Mesendoderm (in vitro differentiated cells): ENCODE measurements around the gene SULT1A2. TPM values are rescaled to one million over a fixed set of nuclear protein-coding genes. Genes with fewer than 3 reads are reported as not detected.
"Not testable (repeated sequence)": the region's sequence is repeated elsewhere in the genome, so short reads cannot be mapped to it uniquely, and the experiment has no call there.

Source experiments
- DNase-seq: peaks from one replicate; pipeline ENCODE4 v3.0.0; 2013
- H2AK5ac ChIP-seq: 2 replicates; pipeline ENCODE4 v1.6.1; 2013; ENCODE audit warnings: low read length, inconsistent platforms
- H2BK120ac ChIP-seq: 2 replicates; pipeline ENCODE4 v1.6.1; 2013; ENCODE audit warnings: low read depth, mild to moderate bottlenecking, low read length, moderate library complexity, mixed read lengths
- H2BK15ac ChIP-seq: replicated peaks from 2 replicates; pipeline ENCODE4 v1.6.1; 2013; ENCODE audit warnings: low read depth, mild to moderate bottlenecking, moderate library complexity
- H2BK5ac ChIP-seq: 2 replicates; pipeline ENCODE4 v1.6.1; 2013; ENCODE audit warnings: low read length, inconsistent platforms
- H3K18ac ChIP-seq: 2 replicates; pipeline ENCODE4 v1.6.1; 2013; ENCODE audit warnings: mild to moderate bottlenecking, low read length, mixed read lengths
- H3K23ac ChIP-seq: one replicate; pipeline ENCODE4 v1.6.1; 2013; ENCODE audit warnings: low read length
- H3K27ac ChIP-seq: 2 replicates; pipeline ENCODE4 v1.5.1; 2013; ENCODE audit warnings: low read depth, mild to moderate bottlenecking, inconsistent platforms, low read length, moderate library complexity
- H3K27me3 ChIP-seq: 2 replicates; pipeline ENCODE4 v1.6.1; 2013; ENCODE audit warnings: low read length, control low read depth, mild to moderate bottlenecking, inconsistent platforms; ENCODE audit not compliant: insufficient read depth, poor library complexity
- H3K36me3 ChIP-seq: 2 replicates; pipeline ENCODE4 v1.6.1; 2013; ENCODE audit warnings: low read length, inconsistent platforms; ENCODE audit not compliant: control insufficient read depth, insufficient read depth
- H3K4ac ChIP-seq: one replicate; pipeline ENCODE4 v1.6.1; 2013; ENCODE audit warnings: low read depth, mild to moderate bottlenecking, low read length, moderate library complexity
- H3K4me1 ChIP-seq: 2 replicates; pipeline ENCODE4 v1.6.1; 2013; ENCODE audit warnings: low read depth, low read length, inconsistent platforms; ENCODE audit not compliant: control insufficient read depth
- H3K4me2 ChIP-seq: 2 replicates; pipeline ENCODE4 v1.6.1; 2013; ENCODE audit warnings: low read length
- H3K4me3 ChIP-seq: 2 replicates; pipeline ENCODE4 v1.5.1; 2013; ENCODE audit warnings: mild to moderate bottlenecking, low read length
- H3K56ac ChIP-seq: one replicate; pipeline ENCODE4 v1.6.1; 2013; ENCODE audit warnings: low read length
- H3K79me1 ChIP-seq: 2 replicates; pipeline ENCODE4 v1.6.1; 2013; ENCODE audit warnings: low read length, inconsistent platforms
- H3K79me2 ChIP-seq: 2 replicates; pipeline ENCODE4 v1.6.1; 2013; ENCODE audit warnings: mild to moderate bottlenecking, low read length; ENCODE audit not compliant: control insufficient read depth, insufficient read depth
- H3K9ac ChIP-seq: 2 replicates; pipeline ENCODE4 v1.6.1; 2013; ENCODE audit warnings: low read length, inconsistent platforms
- H4K5ac ChIP-seq: one replicate; pipeline ENCODE4 v1.6.1; 2013; ENCODE audit warnings: low read length
- H4K8ac ChIP-seq: one replicate; pipeline ENCODE4 v1.6.1; 2013; ENCODE audit warnings: low read depth, mild to moderate bottlenecking, control low read depth, low read length, moderate library complexity
- WGBS: extraction: QIAGEN DNeasy Blood & Tissue Kit; methylation state at CpG from one replicate; pipeline ENCODE4 v1.1.7; 2013; ENCODE audit warnings: low lambda C conversion rate, missing lambda C conversion rate; ENCODE audit not compliant: insufficient coverage; ENCODE audit errors: extremely low coverage; 5-methylcytosine and 5-hydroxymethylcytosine counted together
- polyA plus RNA-seq, 2 experiments: library from polyadenylated mRNA; stranded (reverse); fragments of 200-250 nt; gene quantifications; one replicate each; pipeline ENCODE4 v1.2.3, GENCODE V29; 2013

The SULT1A2 gene
- 0.81 TPM for polyA plus RNA-seq (2013, experiment 1 of 2)
- 0.55 TPM for polyA plus RNA-seq (2013, experiment 2 of 2)

DNA sequence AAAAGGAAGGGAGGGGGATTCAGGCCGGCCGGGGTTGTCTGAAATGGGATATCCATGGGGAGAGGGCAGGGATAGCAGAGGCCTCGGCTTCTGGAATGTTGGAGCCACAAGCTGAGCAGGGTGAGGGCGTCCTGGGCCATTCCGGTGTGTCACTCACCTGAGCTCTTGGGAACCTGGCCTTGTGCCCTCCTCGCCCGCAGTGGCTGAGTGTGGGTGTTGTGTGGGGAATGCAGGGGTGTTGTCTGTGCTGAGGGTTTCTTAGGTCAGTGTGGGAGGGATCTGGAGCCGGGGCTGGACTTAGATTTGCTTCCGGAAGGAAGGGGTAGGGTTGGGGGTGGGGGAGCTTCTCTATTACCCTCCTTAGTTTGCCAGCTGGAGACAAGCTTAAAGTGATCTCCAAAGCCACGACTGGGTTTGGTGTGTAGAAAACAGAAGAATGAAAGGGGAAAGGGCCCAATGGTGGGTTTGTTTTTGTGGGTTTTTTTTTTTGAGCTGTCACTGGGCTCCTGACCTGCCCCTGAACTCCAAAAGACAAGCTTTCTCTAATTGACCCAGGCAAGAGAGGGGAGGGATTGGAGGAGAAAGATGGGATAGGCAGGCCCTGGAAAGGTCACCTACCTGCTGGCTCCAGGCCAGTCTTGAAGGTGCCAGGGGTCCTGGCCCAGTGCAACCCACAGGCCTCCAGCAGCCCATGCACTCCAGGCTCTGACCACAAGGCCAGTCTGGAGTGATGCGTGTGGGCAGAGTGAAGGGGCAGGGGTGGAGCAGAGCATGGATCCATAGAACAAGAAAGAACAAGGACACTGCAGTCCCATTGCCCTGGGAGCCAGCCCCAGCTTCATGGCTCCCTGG is at the start of gene SULT1A2:
SULT1A2 (minus strand) TSS at position 211 of the 852 bp plus-strand sequence. CDS start 1,120 bp downstream, outside the sequence.
- H2BK5ac ChIP-seq: no peak within 1 kb of the TSS
- H3K79me1 ChIP-seq: no peaks in the 10 kb centered on the region
- H2BK15ac ChIP-seq: no peak within 1 kb of the TSS
- H3K56ac ChIP-seq: peak within 1 kb of the TSS; percentile 86
- no peak within 1 kb of the TSS for H3K4me2 ChIP-seq
- H3K4me1 ChIP-seq: peaks cover 4% of the 10 kb centered on the region
- H3K36me3 ChIP-seq: no peaks in the 10 kb centered on the region
- peak within 1 kb of the TSS; percentile 31 for H3K9ac ChIP-seq
- peak; percentile 68 for DNase-seq
- H3K18ac ChIP-seq: peak within 1 kb of the TSS; percentile 53
- peak within 1 kb of the TSS; percentile 46 for H3K4ac ChIP-seq
- H4K5ac ChIP-seq: no peak within 1 kb of the TSS
- H3K79me2 ChIP-seq: no peaks in the 10 kb centered on the region
- no peak within 1 kb of the TSS for H3K4me3 ChIP-seq
- H2AK5ac ChIP-seq: no peak within 1 kb of the TSS
- H4K8ac ChIP-seq: no peak within 1 kb of the TSS
- no peaks in the 10 kb centered on the region for H3K27me3 ChIP-seq
- H2BK120ac ChIP-seq: no peak within 1 kb of the TSS
- WGBS: no CpG with 5 or more reads among the region's 11 CpGs
- no peak within 1 kb of the TSS for H3K27ac ChIP-seq
- H3K23ac ChIP-seq: peak within 1 kb of the TSS; percentile 74

DNA sequence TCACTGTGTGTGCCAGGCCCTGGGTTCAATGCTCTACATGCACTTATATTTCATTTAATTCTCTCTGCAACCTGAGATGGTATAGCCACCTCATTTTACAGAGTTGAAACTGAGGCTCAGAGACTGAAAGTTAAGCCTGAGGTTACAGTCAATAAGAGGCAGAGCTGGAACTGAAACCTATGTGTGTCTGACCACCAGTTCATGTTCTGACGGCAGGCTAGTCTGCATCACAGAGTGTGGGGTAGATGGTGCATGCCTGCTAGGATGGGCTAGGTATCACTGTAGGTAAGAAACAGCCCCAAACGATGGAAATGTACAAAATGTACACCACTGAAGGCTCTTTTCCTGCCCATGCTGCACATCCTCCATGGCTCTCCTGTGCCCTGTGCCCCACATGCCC is 43.1 kb upstream of the SULT1A2 start:
- not testable (repeated sequence) for H3K23ac ChIP-seq, H3K18ac ChIP-seq, H3K4me2 ChIP-seq, H3K4ac ChIP-seq, H3K79me2 ChIP-seq, H2BK15ac ChIP-seq, H3K9ac ChIP-seq, H4K8ac ChIP-seq, H3K4me1 ChIP-seq, H2BK5ac ChIP-seq, H2AK5ac ChIP-seq, H3K56ac ChIP-seq, H2BK120ac ChIP-seq, H3K27ac ChIP-seq, H3K36me3 ChIP-seq, H3K27me3 ChIP-seq, H3K4me3 ChIP-seq, H4K5ac ChIP-seq, DNase-seq, H3K79me1 ChIP-seq
- WGBS: no CpG with 5 or more reads among the region's 2 CpGs

DNA sequence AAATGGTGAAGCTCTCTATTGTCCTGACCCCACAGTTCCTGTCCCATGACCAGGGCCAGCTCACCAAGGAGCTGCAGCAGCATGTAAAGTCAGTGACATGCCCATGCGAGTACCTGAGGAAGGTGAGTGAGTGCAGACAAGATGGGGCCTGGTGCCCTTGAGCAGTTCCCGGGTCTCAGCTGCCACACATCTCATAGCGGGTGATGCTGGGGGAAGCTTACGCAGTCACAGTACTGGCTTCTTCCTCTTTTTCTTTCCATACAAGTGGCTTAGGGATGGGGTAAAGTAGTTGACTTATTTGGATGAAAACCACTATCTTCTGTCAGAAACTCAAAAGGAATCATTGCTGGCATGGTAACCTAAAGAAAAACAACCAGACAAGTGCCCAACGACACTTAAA is 41.5 kb upstream of the SULT1A2 start:
- not testable (repeated sequence) for H3K27ac ChIP-seq, H3K79me2 ChIP-seq, H3K18ac ChIP-seq, H3K4me1 ChIP-seq, H3K56ac ChIP-seq, H4K5ac ChIP-seq, H2BK120ac ChIP-seq, H3K9ac ChIP-seq, H3K4ac ChIP-seq, H3K4me3 ChIP-seq, H3K79me1 ChIP-seq, H3K4me2 ChIP-seq, H2BK5ac ChIP-seq, H3K36me3 ChIP-seq, H3K23ac ChIP-seq, H2BK15ac ChIP-seq, H3K27me3 ChIP-seq, DNase-seq, H4K8ac ChIP-seq, H2AK5ac ChIP-seq
- no CpG with 5 or more reads among the region's 5 CpGs for WGBS

DNA sequence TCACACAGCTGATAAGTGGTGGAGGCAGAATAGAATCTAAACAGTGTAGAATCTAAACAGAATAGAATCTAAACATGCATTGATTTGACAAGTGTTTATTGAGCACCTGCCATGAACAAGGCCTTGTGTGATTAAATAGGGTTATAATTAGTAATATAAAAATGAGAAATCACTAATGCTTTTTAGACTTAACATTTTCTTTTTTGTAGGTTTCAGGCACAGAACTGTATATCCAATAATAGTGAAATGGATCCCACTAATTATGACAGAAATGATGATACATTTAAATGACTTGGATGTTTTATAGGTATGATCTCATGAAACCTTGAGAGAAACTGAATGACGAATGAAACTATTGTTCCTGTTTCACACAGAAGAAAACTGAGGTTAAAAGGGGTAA is 40.9 kb upstream of the SULT1A2 start, which contains the start of gene NPIPB8:
NPIPB8 (plus strand) TSS at position 301 of the 400 bp plus-strand sequence. CDS start 296 bp downstream, outside the sequence.
- H3K36me3 ChIP-seq, H2BK5ac ChIP-seq, H2AK5ac ChIP-seq, H3K4me2 ChIP-seq, H4K8ac ChIP-seq, H3K79me1 ChIP-seq, H3K4ac ChIP-seq, H3K9ac ChIP-seq, H4K5ac ChIP-seq, H3K4me1 ChIP-seq, H3K56ac ChIP-seq, H3K79me2 ChIP-seq, H3K23ac ChIP-seq, H2BK15ac ChIP-seq, DNase-seq, H2BK120ac ChIP-seq, H3K4me3 ChIP-seq, H3K18ac ChIP-seq, H3K27me3 ChIP-seq, H3K27ac ChIP-seq: not testable (repeated sequence)
- no CpG with 5 or more reads among the region's 1 CpG for WGBS

DNA sequence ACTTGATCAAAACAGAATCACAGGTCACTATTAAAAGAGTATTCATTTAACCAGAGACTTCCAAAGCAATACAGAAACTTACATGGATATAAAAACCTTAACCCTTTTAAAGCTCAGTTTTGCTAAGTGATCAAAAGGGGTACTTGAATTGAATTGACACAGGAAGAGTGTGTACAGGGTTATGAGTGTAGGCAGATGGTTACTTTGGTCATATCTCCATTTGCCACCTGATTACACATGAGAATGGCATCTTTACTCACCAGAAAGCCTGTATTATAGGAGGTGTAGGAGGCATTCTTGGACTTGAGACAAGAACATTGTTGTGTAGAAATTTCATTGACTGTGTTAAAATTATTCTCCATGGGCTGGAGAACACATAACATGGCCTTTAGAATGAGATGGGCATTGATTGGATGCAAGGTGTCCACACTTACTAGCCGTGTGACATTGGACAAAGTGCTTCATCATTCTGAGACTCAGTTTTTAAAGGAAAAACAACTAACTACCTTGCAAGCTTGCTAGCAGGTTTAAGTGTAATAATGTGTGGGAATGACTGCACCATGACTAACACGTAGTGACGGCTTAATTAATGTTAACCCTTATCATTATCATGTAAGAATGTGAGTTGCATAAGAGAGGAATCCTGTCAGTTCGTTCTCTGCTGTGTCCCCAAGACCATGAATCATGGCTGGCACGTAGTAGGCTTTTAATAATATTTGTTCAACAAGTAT is 39.4 kb upstream of the SULT1A2 start:
- H3K23ac ChIP-seq, H3K36me3 ChIP-seq, H3K18ac ChIP-seq, H2BK120ac ChIP-seq, H4K8ac ChIP-seq, DNase-seq, H3K9ac ChIP-seq, H3K56ac ChIP-seq, H3K79me1 ChIP-seq, H4K5ac ChIP-seq, H3K4ac ChIP-seq, H2BK5ac ChIP-seq, H3K4me1 ChIP-seq, H3K4me3 ChIP-seq, H3K4me2 ChIP-seq, H3K27ac ChIP-seq, H2BK15ac ChIP-seq, H2AK5ac ChIP-seq, H3K79me2 ChIP-seq, H3K27me3 ChIP-seq: not testable (repeated sequence)
- whole genome bisulfite sequencing: no CpG with 5 or more reads among the region's 5 CpGs
